Activated CD8-positive, alpha-beta memory T cell treated with anti-CD3 and anti-CD28 coated beads for 36 hours (primary cell): ENCODE measurements around the gene SLCO1C1. TPM values are rescaled to one million over a fixed set of nuclear protein-coding genes. Genes with fewer than 3 reads are reported as not detected.

Source experiments
- CTCF ChIA-PET: fragments of 350-600 bp; sonication (Branson Sonifier 250); formaldehyde crosslinking; loops from one replicate; lab custom pipeline; 2021; ENCODE audit warnings: antibody characterized with exemption; lab: Charles Lee
- POLR2A ChIA-PET: fragments of 350-600 bp; sonication (Branson Sonifier 250); formaldehyde crosslinking; loops from one replicate; lab custom pipeline; 2021; ENCODE audit warnings: antibody characterized with exemption; lab: Charles Lee
- total RNA-seq, 2 experiments: library from RNA; stranded (reverse); gene quantifications; one replicate each; pipeline ENCODE4 v1.2.3, GENCODE V29; 2021

SLCO1C1 gene, protein sequence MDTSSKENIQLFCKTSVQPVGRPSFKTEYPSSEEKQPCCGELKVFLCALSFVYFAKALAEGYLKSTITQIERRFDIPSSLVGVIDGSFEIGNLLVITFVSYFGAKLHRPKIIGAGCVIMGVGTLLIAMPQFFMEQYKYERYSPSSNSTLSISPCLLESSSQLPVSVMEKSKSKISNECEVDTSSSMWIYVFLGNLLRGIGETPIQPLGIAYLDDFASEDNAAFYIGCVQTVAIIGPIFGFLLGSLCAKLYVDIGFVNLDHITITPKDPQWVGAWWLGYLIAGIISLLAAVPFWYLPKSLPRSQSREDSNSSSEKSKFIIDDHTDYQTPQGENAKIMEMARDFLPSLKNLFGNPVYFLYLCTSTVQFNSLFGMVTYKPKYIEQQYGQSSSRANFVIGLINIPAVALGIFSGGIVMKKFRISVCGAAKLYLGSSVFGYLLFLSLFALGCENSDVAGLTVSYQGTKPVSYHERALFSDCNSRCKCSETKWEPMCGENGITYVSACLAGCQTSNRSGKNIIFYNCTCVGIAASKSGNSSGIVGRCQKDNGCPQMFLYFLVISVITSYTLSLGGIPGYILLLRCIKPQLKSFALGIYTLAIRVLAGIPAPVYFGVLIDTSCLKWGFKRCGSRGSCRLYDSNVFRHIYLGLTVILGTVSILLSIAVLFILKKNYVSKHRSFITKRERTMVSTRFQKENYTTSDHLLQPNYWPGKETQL
- total RNA-seq: not detected

DNA sequence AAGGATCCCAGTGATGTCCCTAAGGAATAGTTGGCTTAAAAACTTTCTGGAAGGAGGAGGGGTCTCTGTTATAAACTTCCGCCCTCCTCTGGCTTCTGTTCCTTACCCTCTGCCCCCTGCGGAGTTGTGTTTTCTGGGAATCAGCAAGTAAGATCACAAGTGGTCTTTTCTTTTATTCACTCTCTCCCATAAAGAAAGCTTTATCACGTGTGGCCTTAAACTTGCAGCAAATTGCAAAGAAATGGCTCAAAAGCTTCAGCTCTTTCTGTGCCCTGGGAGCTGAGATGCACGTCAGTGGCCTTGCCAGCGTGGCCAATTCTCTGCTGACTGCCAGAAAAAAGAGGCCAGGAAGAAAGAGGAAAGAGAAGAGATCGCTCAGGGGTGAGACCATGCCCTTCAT, at the start of gene SLCO1C1:
Gene SLCO1C1 (plus strand): TSS at position 101 of the 400 bp plus-strand sequence. CDS start 4,245 bp downstream, outside the sequence.
- ChIA-PET POLR2A (no interaction called here), CTCF (no interaction called here)

DNA sequence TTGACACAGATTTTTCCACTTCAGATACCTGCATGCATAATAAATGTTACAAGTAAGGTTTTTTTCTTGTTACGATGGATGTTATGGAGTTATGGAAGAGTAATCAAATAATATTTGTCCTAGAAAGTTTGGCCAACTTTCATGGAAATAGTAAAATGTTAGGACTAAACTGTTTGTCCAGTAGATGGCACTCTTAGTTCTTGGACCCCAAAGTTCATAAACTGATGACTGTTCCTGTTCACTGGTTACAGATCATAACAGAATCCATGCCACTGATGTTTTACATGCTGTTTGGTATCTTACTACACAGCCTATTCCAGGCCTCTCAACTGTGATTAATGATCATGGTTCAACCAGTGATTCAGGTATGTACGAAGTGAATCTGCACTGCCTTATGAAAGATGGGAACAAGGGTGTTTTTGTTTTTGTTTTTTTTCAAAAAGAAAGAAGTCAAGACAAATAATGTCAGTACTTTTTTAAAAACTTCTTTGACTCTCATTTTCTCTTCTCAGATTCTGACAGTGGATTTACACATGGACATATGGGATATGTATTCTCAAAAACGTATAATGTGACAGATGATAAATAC, 48.8 kb upstream of the SLCO1C1 start:
- POLR2A ChIA-PET: no interaction called here

DNA sequence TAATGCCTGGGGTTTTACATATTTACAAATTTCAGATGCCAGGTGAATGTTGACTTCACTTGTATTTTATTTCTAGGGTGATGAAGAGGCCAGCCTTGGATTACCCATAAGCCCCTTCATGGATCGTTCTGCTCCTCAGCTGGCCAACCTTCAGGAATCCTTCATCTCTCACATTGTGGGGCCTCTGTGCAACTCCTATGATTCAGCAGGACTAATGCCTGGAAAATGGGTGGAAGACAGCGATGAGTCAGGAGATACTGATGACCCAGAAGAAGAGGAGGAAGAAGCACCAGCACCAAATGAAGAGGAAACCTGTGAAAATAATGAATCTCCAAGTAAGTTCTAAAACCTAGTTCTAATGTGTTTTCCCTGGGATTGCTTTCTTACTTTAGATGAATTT, 41.3 kb upstream of the SLCO1C1 start:
- ChIA-PET POLR2A (no interaction called here), CTCF (no interaction called here)

More for the DNA sequence above, 48.8 kb upstream of the SLCO1C1 start:
- CTCF ChIA-PET: no interaction called here

DNA sequence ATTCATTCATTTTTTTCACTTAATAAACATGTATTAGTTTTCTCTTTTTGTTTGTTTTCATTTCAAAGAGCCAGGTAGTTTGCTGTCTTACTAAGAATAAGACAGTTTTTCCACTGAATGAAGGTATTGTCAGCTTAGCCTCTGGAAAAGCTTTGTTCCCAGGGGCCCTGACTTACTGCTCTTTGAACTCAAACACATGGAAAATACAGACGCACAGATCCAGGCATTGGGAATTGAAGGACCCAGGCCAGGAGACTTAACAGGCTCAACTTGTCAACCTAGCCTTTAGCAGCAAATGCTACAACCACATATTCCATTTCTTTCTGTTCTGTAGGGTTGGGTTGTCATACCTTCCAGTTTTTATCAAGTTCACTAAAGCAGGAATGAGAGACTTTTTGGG, 38.5 kb upstream of the SLCO1C1 start:
- POLR2A ChIA-PET: no interaction called here
- CTCF ChIA-PET: no interaction called here

DNA sequence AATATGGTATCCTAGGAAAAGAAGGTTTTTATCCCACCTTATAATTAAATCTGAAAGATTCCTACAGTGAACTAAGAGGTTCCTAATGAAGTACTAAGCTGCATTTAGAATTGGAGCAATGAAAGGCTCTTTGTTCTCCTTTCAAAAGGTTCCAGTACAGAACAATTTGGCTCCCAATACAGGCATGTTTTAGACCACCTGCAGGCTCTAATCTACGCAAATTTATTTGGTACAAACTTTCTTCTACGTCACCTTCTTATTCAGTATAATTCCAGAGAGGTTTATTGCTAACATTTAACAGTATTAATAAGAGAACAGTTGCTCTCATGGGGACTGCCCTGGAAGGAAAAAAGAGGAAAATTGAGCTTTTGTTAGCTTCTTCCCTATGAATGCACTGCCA, 37.6 kb upstream of the SLCO1C1 start:
- POLR2A ChIA-PET: no interaction called here
- CTCF ChIA-PET: no interaction called here

DNA sequence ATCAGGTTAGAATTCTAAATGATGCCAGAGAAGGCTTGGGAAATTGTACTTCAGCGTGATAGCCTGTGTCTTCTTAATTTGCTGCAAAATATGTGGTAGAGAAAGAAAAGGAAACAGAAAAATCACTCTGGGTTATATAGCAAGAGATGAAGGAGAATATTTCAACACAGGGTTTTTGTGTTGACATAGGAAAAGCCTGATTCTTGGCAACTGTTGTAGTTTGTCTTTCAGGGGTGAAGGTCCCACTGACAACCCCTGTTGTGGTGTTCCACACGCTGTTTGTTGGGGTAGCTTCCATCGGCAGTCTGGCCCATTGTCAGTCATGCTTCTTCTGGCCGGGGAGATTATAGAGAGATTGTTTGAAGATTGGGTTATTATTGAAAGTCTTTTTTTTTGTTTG, 13.8 kb upstream of the SLCO1C1 start:
- ChIA-PET CTCF (no interaction called here), POLR2A (no interaction called here)

DNA sequence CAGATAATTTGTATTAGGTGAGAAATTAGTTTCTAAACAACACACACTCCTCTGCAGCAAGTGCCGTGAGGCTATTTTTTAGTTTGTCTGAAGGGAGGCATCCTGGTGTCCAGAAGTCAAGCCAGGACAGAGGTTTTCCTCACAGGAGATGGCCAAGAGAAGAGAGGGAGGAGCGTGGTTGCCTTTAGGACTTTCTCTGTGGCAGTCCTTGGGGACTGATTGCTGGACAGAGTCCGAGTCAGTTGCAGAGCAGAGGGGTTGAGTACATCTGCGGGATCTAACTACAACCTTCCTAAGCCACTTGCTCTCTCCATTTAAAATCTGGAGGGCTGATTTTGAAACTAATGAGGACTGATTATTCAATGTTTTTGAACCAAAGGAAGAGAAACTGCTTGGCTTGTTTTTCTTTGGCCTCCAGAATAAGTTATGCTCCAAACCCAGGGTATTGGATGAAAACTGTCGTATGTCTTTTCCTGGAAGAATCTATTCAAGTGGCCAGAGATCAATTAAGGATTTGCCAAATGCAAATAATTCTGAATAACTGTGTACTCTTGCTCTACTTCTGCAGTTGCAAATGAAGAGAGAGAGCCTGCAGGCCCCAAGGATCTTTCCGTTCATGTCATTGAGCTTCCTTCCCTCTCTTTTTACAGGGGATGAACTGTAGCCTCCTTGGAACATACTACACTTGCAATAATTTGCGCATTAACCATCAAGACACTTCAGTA, 1.2 kb downstream of the SLCO1C1 start:
- CTCF ChIA-PET: no interaction called here

DNA sequence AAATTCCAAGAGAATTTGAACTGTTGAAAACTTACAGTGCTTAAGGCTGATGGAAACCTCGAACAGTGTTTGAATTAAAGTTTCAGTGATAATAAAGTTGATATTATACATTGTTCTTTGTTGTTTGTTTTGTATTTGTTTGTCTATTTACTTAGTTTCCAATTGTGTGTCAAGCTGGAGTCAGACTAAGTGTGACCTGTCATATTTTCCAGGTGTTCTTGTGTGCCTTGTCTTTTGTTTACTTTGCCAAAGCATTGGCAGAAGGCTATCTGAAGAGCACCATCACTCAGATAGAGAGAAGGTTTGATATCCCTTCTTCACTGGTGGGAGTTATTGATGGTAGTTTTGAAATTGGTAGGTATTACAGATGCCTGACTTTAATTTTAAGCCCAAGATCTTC, 6.0 kb downstream of the SLCO1C1 start:
- ChIA-PET POLR2A (no interaction called here), CTCF (no interaction called here)

More for the DNA sequence above, 1.2 kb downstream of the SLCO1C1 start:
- POLR2A ChIA-PET: no interaction called here

DNA sequence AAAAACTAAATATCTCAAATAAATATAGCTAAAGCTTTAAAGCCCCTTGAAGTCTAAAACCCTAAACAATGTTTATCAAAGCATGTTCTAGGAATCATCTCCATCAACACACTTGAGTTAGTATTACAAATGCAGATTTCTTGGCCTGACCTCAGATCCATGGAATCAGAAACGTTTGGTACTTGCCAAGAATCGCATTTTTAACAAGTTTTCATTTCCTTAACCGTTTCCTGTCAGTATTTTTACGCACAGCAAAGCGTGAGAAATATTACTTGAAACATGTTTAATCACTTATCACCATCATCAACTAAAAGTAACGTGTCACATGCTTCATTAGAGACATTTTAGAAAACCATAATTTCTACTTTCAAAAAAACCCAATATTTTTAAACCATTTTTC, 9.7 kb downstream of the SLCO1C1 start:
- CTCF ChIA-PET: no interaction called here
- POLR2A ChIA-PET: no interaction called here

DNA sequence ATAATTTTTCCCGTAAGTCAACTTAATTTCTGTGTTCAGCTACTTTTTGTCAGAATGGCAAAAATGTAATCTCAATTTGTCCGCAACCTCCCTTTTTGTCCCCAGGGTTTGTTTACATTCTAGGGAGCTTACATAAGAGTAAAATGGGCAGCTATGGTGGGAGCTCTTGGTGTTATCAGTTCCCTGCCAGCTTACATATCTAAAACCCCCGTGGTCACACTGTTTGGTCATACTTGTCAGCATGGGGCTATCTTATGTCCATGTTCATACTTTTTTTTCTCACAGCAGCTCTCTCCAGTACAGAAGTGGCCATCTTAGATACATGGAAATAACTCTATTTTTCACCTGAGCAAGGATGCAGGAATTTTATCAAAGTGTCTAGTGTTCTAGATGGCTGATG, 16.7 kb downstream of the SLCO1C1 start:
- CTCF ChIA-PET: interaction anchor here (0.6 kb wide), 1 partner anchor 211 kb away, joined by 3 read pairs; no protein-coding TSS in a partner anchor
- POLR2A ChIA-PET: no interaction called here

DNA sequence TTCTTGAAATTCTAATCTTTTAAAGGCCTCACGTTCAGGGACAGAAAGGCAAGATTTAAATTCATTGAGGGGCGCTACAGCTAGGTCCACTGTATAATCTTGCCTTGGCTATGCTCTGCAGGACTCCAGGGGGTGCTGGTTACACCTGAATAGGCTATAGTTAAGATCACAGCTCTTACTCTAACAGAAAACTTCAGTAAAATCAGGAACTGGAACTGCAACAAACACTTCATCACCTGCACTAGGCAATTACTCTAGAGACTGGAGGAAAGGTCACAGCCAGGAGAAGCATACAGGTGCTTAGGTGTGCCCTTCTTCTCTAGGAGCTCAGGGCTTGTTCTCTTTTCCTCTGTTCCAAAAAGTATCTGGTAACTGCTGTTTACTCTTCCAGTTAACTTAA, 20.9 kb downstream of the SLCO1C1 start:
- ChIA-PET CTCF (no interaction called here), POLR2A (no interaction called here)

DNA sequence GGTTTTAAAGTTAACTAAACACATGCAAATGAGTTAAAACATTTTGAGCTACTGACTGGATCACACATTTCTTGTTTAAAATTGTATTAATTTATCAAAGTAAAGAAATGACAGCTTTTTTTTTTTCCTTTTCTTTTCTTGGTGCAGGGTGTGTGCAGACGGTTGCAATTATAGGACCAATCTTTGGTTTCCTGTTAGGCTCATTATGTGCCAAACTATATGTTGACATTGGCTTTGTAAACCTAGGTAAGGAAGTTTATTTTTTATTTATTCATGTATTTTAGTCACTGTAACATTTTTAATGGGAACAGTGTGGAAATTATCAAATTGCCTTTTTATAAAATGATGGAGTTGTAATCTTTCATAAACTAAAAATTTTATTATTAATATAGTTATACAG, 21.9 kb downstream of the SLCO1C1 start:
- ChIA-PET POLR2A (no interaction called here), CTCF (interaction anchor here (0.6 kb wide), 1 partner anchor 76 kb away, joined by 3 read pairs; no protein-coding TSS in a partner anchor)

DNA sequence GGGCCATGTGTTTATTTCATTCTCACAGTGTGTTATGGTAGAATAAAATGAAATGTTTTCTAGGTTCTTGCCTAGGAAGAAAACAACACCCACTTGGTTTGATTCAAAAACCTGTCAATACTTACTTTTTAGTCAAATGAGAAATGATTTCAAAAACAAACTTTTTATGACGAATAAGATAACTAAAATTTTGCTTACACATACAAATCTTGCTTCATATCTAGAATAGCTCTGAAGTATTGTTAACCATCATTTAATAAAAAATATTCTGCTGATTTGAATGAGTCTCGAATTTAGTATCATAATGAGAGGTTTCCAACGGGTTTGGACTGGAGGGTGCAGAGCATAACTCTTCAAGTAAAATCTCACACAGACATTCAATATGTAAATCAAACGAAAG, 23.2 kb downstream of the SLCO1C1 start:
- POLR2A ChIA-PET: no interaction called here
- CTCF ChIA-PET: interaction anchor here (0.6 kb wide), 1 partner anchor 1609 kb away, joined by 6 read pairs; no protein-coding TSS in a partner anchor

DNA sequence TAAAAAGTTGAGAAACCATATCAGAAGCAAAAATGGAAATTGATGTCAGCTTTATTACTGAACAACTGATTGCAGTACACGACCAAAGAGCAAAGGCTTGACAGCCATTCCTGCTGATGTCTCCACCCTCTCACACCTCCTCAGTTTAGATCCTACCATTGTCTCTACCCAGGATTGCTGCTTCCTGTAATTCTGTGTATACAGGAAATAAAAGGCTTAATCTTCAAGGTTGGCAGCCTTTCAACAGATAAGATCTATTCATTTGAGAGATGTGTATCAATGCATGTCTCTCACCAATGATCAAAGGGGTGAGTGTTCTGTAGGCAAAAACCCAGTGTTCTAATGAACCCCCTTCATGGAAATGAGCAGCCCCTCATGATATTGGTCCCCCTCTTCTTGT, 27.0 kb downstream of the SLCO1C1 start:
- ChIA-PET CTCF (no interaction called here), POLR2A (no interaction called here)

DNA sequence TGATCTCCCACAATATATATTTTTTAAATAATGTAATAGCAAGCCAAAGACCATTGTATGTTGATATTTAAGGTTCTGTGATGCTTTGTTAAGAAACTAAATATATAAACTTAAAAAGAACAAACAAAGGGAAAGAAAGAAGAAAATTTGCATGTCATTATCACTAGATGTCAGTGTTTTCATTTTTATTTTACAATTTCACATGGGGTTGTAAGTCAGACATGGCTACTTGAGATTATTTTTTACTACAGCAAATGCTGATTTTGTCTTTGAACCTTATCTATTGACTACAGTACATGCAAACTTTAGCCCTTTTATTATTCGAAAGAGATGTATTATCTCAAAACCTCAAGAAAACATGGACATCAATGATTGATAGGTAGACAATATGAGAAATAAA, 36.1 kb downstream of the SLCO1C1 start:
- ChIA-PET CTCF (no interaction called here), POLR2A (no interaction called here)

DNA sequence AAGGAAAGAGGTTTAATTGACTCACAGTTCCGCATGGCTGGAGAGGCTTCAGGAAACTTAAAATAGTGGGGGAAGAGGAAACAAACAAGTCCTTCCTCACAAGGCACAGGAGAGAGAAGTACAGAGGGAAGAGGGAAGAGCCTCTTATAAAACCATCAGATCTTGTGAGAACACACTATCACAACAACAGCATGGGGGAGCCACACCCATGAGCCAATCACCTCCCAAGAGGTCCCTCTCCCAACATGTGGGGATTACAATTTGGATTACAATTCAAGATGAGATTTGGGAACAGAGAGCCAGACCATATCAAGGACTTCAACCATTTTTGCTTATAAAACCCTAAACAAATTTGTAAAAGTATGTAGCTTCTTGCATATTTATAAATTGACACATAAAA, 45.8 kb downstream of the SLCO1C1 start:
- CTCF ChIA-PET: no interaction called here
- POLR2A ChIA-PET: no interaction called here

DNA sequence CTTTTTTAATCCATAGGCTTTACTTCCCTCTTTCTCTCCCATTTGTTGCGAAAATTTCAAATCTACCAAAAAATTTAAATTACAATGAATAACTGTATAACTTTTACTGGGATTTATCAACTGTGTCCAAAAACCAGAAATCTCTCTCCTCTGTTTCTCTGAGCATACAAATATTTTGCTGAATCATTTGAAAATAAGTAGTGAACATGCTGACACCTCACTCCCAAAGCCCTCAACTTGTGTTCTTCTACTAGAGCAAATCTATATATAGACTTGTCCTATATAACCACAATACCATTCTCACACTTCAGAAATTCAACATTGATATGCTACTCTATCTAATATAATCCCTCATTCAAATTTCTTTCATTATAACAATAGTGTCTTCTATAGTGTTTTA, 53.1 kb downstream of the SLCO1C1 start:
- ChIA-PET CTCF (no interaction called here), POLR2A (no interaction called here)

DNA sequence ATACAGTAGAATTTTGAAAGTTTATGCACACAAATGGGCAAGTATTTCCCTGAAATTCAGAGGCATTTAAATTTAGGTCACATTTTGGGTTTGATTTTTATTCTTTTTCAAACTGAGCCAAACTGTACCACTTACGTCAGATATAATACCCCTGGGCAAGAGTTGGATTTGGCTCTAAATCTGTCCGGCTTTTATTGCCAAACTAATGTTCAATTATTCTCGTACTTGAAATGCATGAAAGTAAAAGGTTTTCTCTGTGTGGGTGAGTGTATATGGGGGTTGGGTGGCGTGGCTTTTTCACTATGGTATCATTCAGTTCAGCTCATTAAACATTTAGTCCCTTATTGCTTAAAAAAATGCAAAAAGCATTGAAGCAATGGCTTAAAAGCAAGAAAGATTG, 55.9 kb downstream of the SLCO1C1 start:
- POLR2A ChIA-PET: no interaction called here
- CTCF ChIA-PET: no interaction called here

DNA sequence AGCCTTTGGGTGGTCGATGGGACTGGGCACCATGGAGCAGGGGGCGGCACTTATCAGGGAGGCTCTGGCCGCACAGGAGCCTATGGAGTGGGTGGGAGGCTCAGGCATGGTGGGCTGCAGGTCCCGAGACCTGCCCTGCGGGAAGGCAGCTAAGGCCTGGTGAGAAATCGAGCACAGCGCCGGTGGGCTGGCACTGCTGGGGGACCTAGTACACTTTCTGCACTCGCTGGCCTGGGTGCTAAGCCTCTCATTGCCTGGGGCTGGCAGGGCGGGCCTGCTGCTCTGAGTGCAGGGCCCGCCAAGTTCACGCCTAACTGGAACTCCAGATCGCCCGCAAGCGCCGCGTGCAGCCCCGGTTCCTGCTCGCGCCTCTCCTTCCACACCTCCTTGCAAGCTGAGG, 82.3 kb downstream of the SLCO1C1 start:
- ChIA-PET CTCF (no interaction called here), POLR2A (no interaction called here)

DNA sequence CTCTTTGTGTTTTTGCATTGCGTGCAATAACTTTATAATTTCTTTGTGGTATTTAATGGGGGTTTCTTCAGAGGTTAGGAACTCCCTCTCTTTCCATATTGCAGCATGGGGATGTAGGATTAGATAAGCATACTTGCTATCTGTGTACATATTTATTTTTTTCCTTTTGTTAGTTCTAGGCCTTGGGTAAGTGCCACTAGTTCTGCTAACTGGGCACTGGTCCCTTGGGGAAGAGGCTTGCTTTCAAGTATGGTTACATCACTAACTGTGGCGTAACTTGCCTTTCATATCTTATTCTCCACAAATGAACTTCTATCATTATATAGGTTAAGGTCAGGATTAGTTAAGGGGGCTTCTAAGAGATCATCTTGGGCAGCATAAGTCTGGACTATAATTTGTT, 83.8 kb downstream of the SLCO1C1 start:
- ChIA-PET POLR2A (no interaction called here), CTCF (no interaction called here)
